Measurements from ENCODE around the gene SRD5A1. TPM values are rescaled to one million over a fixed set of nuclear protein-coding genes. Genes with fewer than 3 reads are reported as not detected.

SRD5A1 gene
- total and polyA plus RNA-seq, 2 experiments from 2014 or later, result 18.2 to 87.3 TPM

DNA sequence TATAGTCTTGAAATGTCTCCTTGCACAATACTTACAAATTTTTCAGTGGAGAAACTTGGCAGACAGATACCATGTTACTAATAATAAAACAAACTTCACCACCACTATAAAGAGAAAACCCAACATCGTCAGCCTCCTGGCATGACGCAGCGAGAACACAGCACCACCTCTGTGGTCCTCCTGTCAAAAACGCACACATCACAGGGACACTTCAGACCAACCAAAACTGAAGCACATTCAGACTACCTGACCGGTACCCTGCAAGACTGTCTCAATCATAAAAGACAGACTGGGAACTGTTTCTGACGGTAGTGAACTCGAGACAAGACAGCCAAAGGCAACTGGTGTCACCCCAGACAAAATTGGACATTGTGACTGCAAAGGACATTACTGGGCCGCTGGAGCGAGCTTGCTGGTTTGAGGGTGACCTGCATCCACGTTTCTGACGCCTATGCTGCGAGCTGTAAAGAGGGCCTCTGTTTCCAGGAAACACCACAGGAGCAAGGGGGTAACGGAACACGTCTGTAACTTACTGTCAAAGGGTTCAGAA lies 34.8 kb upstream of the SRD5A1 start (continued):
- TF ChIP-seq, protein P1, sequence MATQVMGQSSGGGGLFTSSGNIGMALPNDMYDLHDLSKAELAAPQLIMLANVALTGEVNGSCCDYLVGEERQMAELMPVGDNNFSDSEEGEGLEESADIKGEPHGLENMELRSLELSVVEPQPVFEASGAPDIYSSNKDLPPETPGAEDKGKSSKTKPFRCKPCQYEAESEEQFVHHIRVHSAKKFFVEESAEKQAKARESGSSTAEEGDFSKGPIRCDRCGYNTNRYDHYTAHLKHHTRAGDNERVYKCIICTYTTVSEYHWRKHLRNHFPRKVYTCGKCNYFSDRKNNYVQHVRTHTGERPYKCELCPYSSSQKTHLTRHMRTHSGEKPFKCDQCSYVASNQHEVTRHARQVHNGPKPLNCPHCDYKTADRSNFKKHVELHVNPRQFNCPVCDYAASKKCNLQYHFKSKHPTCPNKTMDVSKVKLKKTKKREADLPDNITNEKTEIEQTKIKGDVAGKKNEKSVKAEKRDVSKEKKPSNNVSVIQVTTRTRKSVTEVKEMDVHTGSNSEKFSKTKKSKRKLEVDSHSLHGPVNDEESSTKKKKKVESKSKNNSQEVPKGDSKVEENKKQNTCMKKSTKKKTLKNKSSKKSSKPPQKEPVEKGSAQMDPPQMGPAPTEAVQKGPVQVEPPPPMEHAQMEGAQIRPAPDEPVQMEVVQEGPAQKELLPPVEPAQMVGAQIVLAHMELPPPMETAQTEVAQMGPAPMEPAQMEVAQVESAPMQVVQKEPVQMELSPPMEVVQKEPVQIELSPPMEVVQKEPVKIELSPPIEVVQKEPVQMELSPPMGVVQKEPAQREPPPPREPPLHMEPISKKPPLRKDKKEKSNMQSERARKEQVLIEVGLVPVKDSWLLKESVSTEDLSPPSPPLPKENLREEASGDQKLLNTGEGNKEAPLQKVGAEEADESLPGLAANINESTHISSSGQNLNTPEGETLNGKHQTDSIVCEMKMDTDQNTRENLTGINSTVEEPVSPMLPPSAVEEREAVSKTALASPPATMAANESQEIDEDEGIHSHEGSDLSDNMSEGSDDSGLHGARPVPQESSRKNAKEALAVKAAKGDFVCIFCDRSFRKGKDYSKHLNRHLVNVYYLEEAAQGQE (IDR thresholded peaks at IDR 0.05; ENCODE audit: unreplicated experiment), result no peak
- TF ChIP-seq CREB1 (CRISPR knock-in tag; IDR thresholded peaks at IDR 0.05; ENCODE audit: low read depth), result no peak
- TF ChIP-seq STAT1 (IDR thresholded peaks at IDR 0.05; ENCODE audit: unreplicated experiment), result no peak
- TF ChIP-seq, protein P2, sequence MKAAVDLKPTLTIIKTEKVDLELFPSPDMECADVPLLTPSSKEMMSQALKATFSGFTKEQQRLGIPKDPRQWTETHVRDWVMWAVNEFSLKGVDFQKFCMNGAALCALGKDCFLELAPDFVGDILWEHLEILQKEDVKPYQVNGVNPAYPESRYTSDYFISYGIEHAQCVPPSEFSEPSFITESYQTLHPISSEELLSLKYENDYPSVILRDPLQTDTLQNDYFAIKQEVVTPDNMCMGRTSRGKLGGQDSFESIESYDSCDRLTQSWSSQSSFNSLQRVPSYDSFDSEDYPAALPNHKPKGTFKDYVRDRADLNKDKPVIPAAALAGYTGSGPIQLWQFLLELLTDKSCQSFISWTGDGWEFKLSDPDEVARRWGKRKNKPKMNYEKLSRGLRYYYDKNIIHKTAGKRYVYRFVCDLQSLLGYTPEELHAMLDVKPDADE (IDR thresholded peaks at IDR 0.05), result no peak
- TF ChIP-seq POLR2AphosphoS5 (IDR thresholded peaks at IDR 0.05; ENCODE audit: low read depth), result no peak

DNA sequence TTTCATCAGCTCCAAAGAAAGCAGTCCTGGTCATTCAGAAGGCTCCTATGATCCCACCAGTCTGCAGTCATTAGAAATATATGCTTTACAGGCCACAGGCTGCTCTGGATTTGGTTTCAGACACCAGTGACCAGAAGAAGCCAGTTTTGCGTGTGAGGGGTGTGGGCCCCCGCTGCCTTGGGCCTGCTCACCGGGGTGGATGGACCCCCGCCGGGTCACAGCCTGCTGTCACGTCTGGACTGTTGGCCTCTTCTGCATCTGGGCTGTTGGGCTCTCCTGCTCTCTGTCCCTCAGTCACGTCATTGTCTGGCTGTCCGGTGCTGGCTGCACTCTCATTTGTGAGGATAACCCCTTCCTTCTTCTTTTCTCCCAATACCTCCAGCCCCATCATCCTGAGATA lies 33.5 kb upstream of the SRD5A1 start:
- Histone ChIP-seq H3K4me1 (ENCODE audit: insufficient read depth) (no peaks in the 10 kb centered on the region), H3K9me2 (ENCODE audit: insufficient read depth) (no peaks in the 10 kb centered on the region), H3K4me3 (no peak overlapping the region), H3K27ac (ENCODE audit: low read depth) (no peak overlapping the region), H2AFZ (no peak overlapping the region), H4K20me1 (replicated peaks; ENCODE audit: insufficient read depth) (peaks cover 33% of the 10 kb centered on the region), H3F3A (replicated peaks; ENCODE audit: low read depth) (no peaks in the 10 kb centered on the region), H3K79me2 (replicated peaks; ENCODE audit: insufficient read depth) (no peaks in the 10 kb centered on the region), H3K4me2 (no peak overlapping the region), H3K27me3 (ENCODE audit: insufficient read depth) (no peaks in the 10 kb centered on the region), H3K36me3 (ENCODE audit: insufficient read depth) (peaks cover 50% of the 10 kb centered on the region)
- peaks cover 10% of the 10 kb centered on the region for H3K27me3 Mint-ChIP-seq (ENCODE audit: insufficient read depth, low read depth, poor library complexity)
- DNase-seq (ENCODE audit: low spot score) (no peak), ATAC-seq (no peak)
- no peaks in the 10 kb centered on the region for H3K9me3 Mint-ChIP-seq
- no peak overlapping the region for H3K27ac Mint-ChIP-seq
- peaks cover 83% of the 10 kb centered on the region for H3K36me3 Mint-ChIP-seq (ENCODE audit: low read depth)
- H3K4me1 Mint-ChIP-seq, result peaks cover 4% of the 10 kb centered on the region; the same call in 2 of the 3 replicates
- no peak overlapping the region for H3K4me3 Mint-ChIP-seq
- TF ChIP-seq, protein P1 (IDR thresholded peaks at IDR 0.05; ENCODE audit: unreplicated experiment), result no peak
- no peak for TF ChIP-seq ZNF331 (CRISPR knock-in tag; IDR thresholded peaks at IDR 0.05; ENCODE audit: low read depth)
- no peak for TF ChIP-seq EZH2 (IDR thresholded peaks at IDR 0.05; ENCODE audit: low read depth, unreplicated experiment)
- no peak for TF ChIP-seq STAT1 (IDR thresholded peaks at IDR 0.05; ENCODE audit: unreplicated experiment)
- TF ChIP-seq JUNB (IDR thresholded peaks at IDR 0.05; ENCODE audit: unreplicated experiment), result no peak
- TF ChIP-seq, protein P3, sequence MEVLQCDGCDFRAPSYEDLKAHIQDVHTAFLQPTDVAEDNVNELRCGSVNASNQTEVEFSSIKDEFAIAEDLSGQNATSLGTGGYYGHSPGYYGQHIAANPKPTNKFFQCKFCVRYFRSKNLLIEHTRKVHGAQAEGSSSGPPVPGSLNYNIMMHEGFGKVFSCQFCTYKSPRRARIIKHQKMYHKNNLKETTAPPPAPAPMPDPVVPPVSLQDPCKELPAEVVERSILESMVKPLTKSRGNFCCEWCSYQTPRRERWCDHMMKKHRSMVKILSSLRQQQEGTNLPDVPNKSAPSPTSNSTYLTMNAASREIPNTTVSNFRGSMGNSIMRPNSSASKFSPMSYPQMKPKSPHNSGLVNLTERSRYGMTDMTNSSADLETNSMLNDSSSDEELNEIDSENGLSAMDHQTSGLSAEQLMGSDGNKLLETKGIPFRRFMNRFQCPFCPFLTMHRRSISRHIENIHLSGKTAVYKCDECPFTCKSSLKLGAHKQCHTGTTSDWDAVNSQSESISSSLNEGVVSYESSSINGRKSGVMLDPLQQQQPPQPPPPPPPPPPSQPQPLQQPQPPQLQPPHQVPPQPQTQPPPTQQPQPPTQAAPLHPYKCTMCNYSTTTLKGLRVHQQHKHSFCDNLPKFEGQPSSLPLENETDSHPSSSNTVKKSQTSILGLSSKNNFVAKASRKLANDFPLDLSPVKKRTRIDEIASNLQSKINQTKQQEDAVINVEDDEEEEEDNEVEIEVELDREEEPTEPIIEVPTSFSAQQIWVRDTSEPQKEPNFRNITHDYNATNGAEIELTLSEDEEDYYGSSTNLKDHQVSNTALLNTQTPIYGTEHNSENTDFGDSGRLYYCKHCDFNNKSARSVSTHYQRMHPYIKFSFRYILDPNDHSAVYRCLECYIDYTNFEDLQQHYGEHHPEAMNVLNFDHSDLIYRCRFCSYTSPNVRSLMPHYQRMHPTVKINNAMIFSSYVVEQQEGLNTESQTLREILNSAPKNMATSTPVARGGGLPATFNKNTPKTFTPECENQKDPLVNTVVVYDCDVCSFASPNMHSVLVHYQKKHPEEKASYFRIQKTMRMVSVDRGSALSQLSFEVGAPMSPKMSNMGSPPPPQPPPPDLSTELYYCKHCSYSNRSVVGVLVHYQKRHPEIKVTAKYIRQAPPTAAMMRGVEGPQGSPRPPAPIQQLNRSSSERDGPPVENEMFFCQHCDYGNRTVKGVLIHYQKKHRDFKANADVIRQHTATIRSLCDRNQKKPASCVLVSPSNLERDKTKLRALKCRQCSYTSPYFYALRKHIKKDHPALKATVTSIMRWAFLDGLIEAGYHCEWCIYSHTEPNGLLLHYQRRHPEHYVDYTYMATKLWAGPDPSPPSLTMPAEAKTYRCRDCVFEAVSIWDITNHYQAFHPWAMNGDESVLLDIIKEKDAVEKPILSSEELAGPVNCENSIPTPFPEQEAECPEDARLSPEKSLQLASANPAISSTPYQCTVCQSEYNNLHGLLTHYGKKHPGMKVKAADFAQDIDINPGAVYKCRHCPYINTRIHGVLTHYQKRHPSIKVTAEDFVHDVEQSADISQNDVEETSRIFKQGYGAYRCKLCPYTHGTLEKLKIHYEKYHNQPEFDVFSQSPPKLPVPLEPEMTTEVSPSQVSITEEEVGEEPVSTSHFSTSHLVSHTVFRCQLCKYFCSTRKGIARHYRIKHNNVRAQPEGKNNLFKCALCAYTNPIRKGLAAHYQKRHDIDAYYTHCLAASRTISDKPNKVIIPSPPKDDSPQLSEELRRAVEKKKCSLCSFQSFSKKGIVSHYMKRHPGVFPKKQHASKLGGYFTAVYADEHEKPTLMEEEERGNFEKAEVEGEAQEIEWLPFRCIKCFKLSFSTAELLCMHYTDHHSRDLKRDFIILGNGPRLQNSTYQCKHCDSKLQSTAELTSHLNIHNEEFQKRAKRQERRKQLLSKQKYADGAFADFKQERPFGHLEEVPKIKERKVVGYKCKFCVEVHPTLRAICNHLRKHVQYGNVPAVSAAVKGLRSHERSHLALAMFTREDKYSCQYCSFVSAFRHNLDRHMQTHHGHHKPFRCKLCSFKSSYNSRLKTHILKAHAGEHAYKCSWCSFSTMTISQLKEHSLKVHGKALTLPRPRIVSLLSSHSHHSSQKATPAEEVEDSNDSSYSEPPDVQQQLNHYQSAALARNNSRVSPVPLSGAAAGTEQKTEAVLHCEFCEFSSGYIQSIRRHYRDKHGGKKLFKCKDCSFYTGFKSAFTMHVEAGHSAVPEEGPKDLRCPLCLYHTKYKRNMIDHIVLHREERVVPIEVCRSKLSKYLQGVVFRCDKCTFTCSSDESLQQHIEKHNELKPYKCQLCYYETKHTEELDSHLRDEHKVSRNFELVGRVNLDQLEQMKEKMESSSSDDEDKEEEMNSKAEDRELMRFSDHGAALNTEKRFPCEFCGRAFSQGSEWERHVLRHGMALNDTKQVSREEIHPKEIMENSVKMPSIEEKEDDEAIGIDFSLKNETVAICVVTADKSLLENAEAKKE (CRISPR knock-in tag; IDR thresholded peaks at IDR 0.05), result no peak
